Psoas muscle (tissue), 8 donors: ENCODE results near the gene RPUSD1. TPM values are rescaled to one million over a fixed set of nuclear protein-coding genes. Genes with fewer than 3 reads are reported as not detected.
"Not testable (repeated sequence)": the region's sequence is repeated elsewhere in the genome, so short reads cannot be mapped to it uniquely, and the experiment has no call there.

Experiments
- ATAC-seq, 4 donors: fragments of 200-7000 bp; cut with Tn5 transposase; one replicate each; pipeline ENCODE4 v1.9.1; 2020; ENCODE audit warnings: moderate library complexity in 3 of 4, mild to moderate bottlenecking in 2 of 4
- DNase-seq, 2 donors: peaks; one replicate each; pipeline ENCODE4 v3.0.0-alpha.2; 2020
- H3K27ac ChIP-seq: fragments of 200-600 bp; one replicate; pipeline ENCODE4 v1.8.0; 2022
- H3K27me3 ChIP-seq, 3 donors: fragments of 200-600 bp in 1 of 3; one replicate each; pipeline versions ENCODE4 v1.6.1 to v1.8.0; 2013 to 2022; ENCODE audit warnings: low read length in 2 of 3, mild to moderate bottlenecking in 2 of 3, moderate library complexity in 1 of 3; ENCODE audit not compliant: insufficient read depth in 3 of 3
- H3K36me3 ChIP-seq, 2 donors: fragments of 200-600 bp in 1 of 2; one replicate each; pipeline versions ENCODE4 v1.6.1 to v1.8.0; 2013 to 2022; ENCODE audit warnings: low read depth in 1 of 2, mild to moderate bottlenecking in 1 of 2, moderate library complexity in 1 of 2; ENCODE audit not compliant: insufficient read depth in 1 of 2
- H3K4me1 ChIP-seq: fragments of 200-600 bp; one replicate; pipeline ENCODE4 v1.8.0; 2022
- H3K4me3 ChIP-seq: fragments of 200-600 bp; one replicate; pipeline ENCODE4 v1.8.0; 2022; ENCODE audit warnings: mild to moderate bottlenecking
- H3K9me3 ChIP-seq: fragments of 200-600 bp; one replicate; pipeline ENCODE4 v1.8.0; 2022
- CTCF ChIP-seq: fragments of 200-600 bp; IDR thresholded peaks from one replicate; pipeline ENCODE4 v1.8.0; 2022; ENCODE audit warnings: antibody characterized with exemption
- WGBS, 3 donors: extraction: QIAGEN DNeasy Blood & Tissue Kit; methylation state at CpG; one replicate each; pipeline versions ENCODE4 v1.1.6 to v1.1.7; 2013; 5-methylcytosine and 5-hydroxymethylcytosine counted together
- intact Hi-C, 2 donors: fragments of 100-400 bp; cut with DNase I; formaldehyde crosslinking; loops; one replicate each; pipeline versions ENCODE4 v1.11.0 to v1.14.2; 2022
- polyA plus RNA-seq, 3 donors: library from polyadenylated mRNA; stranded (reverse); fragments of 200-250 nt; gene quantifications; one replicate each; pipeline ENCODE4 v1.2.3, GENCODE V29; 2013
- total RNA-seq, 4 donors: library from RNA; stranded (reverse); fragmentation: NEBNext Ultra II Directional in 2 of 4; extraction: Animal tissue kit (Norgen Biotek cat#: 25700) in 2 of 4; gene quantifications; one replicate each; pipeline versions ENCODE4 v1.2.1 to v1.2.4, GENCODE V29; 2021 to 2023
- donor health status: healthy with polysubstance abuse.
- donor health status: DM: no; HTN: no; CAD: no; lungs with moderate emphysema.
- donor health status: Bipolar disorder and iron deficiency.
- donor health status: healthy.
- donor health status: DM: yes; HTN: yes; CAD: no.
- donor health status: DM: no; HTN: no; CAD: no.
- donor health status: DM: no; HTN: no; CAD: no.
- donor health status: DM: yes; HTN: yes; CAD: no.

RPUSD1 gene
- total and polyA plus RNA-seq, 7 donors, result 4.4 to 25.7 (median 10.9) TPM

GRCh38 chr16:746637-747036 is 41.5 kb downstream of the RPUSD1 start:
- intact Hi-C loops, result no loop called here
- ATAC-seq, result no peak
- H3K36me3 ChIP-seq, result no peaks in the 10 kb centered on the region

GRCh38 chr16:745739-746138 is 42.4 kb downstream of the RPUSD1 start:
- peaks cover 0 to 16% (median 1%) of the 10 kb centered on the region in 3 donors for H3K27me3 ChIP-seq
- H3K9me3 ChIP-seq, result no peaks in the 10 kb centered on the region
- TF ChIP-seq CTCF, result no peak
- H3K4me1 ChIP-seq, result peaks cover 4% of the 10 kb centered on the region
- H3K4me3 ChIP-seq, result no peak overlapping the region
- 1 to 5% (median 4%) methylated on average over 14 of the region's 14 CpGs for WGBS, 3 donors
- ATAC-seq, result no peak
- H3K36me3 ChIP-seq, result no peaks in the 10 kb centered on the region
- DNase-seq, result no peak
- intact Hi-C loops, result no loop called here
- no peak overlapping the region for H3K27ac ChIP-seq

More at GRCh38 chr16:746637-747036, 41.5 kb downstream of the RPUSD1 start:
- Histone ChIP-seq H3K4me1 (no peaks in the 10 kb centered on the region), H3K27ac (no peak overlapping the region), H3K4me3 (no peak overlapping the region), H3K9me3 (no peaks in the 10 kb centered on the region), H3K27me3 (peaks cover 0 to 22% (median 2%) of the 10 kb centered on the region in 3 donors)
- no peak for TF ChIP-seq CTCF
- WGBS, 3 donors, result 67 to 75% (median 68%) methylated on average over 11 to 13 of the region's 13 CpGs
- DNase-seq, result no peak

- H3K4me3 ChIP-seq, result no peak overlapping the region
- 69 to 76% (median 71%) methylated on average over 21 of the region's 21 CpGs for WGBS, 3 donors
- DNase-seq (no peak), ATAC-seq (no peak)
- TF ChIP-seq CTCF, result no peak
- H3K27me3 ChIP-seq, result peaks cover 0 to 13% (median 1%) of the 10 kb centered on the region in 3 donors
- H3K27ac ChIP-seq, result no peak overlapping the region
- intact Hi-C loops, result no loop called here
- no peaks in the 10 kb centered on the region for H3K36me3 ChIP-seq
- H3K4me1 ChIP-seq, result peaks cover 12% of the 10 kb centered on the region
- no peaks in the 10 kb centered on the region for H3K9me3 ChIP-seq
Measured at GRCh38 chr16:743794-744500, 44.2 kb downstream of the RPUSD1 start.

GRCh38 chr16:742894-743293 is 45.3 kb downstream of the RPUSD1 start:
- H3K27me3 ChIP-seq, H3K36me3 ChIP-seq, intact Hi-C loops, H3K27ac ChIP-seq, ATAC-seq, H3K9me3 ChIP-seq, DNase-seq, H3K4me3 ChIP-seq: not testable (repeated sequence)
- peaks cover 12% of the 10 kb centered on the region for H3K4me1 ChIP-seq
- 74 to 78% (median 77%) methylated on average over 14 of the region's 14 CpGs for WGBS, 3 donors

GRCh38 chr16:741986-742629 is 46.1 kb downstream of the RPUSD1 start:
- no peaks in the 10 kb centered on the region for H3K9me3 ChIP-seq
- no peak for TF ChIP-seq CTCF
- intact Hi-C loops, result loop anchor here in 1 of 2 donors (1.0 kb wide), 1 partner anchor 31 kb away; no protein-coding TSS in a partner anchor
- ATAC-seq (no peak), DNase-seq (no peak)
- peaks cover 12% of the 10 kb centered on the region for H3K4me1 ChIP-seq
- peaks cover 0 to 17% of the 10 kb centered on the region in 2 donors for H3K36me3 ChIP-seq
- no peak overlapping the region for H3K27ac ChIP-seq
- WGBS, 3 donors, result 84 to 86% (median 85%) methylated on average over 15 of the region's 15 CpGs
- H3K4me3 ChIP-seq, result no peak overlapping the region
- peaks cover 0 to 10% (median 0%) of the 10 kb centered on the region in 3 donors for H3K27me3 ChIP-seq
